Renal pelvis (tissue), 4 donors: ENCODE data around the gene GALNT11. TPM values are rescaled to one million over a fixed set of nuclear protein-coding genes. Genes with fewer than 3 reads are reported as not detected.

Experiments
- DNase-seq: peaks from one replicate; pipeline ENCODE4 v3.0.0-alpha.2; 2013
- polyA plus RNA-seq, 3 donors: library from polyadenylated mRNA; unstranded; fragments of 120-200 nt; gene quantifications; one replicate each; pipeline ENCODE4 v1.2.1, GENCODE V29; 2013; ENCODE audit not compliant: insufficient read length in 3 of 3

Gene GALNT11
- polyA plus RNA-seq, 3 donors, result 109 to 126 (median 121) TPM

DNA sequence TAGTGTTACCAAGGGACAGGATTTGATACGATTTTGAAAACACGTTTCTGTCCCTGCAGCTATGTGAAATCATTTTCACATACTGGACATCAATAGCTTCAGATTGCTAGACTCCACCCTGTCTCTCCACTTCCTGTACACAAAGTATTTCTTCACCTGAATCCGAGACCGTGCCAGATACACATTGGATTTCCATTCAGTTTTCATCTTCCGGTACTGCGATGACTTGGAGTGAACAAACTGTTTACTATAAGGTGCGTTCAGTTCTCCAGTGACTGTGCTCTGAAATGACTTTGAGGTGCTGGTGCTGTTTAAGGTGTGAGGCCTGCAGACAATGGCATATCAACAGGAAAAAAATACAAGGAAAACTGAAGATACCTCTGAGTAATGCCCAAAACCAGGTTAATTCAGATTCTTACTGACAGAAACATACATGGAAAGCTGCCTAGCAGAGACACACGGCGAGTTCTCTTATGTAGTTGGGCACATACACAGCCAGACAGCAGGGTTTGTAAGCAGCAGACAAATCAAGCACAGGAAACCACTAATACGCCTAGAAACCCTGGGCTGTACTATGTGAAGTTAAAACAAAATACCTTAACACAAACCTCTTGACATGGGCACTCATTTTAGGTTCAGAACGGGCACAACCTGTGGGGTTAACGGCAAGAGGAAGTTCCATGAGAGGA lies 119.2 kb downstream of the GALNT11 start:
- DNase-seq, result no peak

DNA sequence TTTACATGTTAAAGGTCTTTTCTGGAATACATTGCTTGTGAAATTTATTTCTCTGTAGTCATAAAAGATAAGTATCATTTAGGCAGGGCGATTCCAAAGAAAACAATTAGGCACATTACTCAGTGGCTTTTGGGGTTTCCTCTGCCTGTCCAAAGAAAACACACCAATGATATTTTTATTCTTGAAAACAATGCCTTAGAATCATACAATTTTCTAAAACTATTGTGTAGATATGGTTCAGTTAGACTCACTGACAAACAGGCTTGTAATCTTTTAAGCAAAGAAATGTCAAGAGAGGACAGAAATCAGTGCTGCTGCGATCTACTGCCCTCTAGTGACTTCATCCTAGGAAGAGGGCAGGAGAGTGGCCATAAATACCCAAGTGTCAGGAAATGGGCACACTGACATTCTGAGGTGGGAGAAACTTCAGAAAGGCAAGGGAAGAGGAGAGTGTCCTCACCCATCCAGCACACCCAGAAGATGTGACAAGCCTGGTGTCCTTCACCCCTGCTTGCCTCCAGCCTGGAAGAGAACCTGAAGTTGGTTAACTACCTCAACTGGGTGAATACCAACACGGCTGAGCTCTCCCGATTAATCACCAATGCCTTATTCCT lies 120.5 kb downstream of the GALNT11 start:
- DNase-seq, result peak; percentile 20

DNA sequence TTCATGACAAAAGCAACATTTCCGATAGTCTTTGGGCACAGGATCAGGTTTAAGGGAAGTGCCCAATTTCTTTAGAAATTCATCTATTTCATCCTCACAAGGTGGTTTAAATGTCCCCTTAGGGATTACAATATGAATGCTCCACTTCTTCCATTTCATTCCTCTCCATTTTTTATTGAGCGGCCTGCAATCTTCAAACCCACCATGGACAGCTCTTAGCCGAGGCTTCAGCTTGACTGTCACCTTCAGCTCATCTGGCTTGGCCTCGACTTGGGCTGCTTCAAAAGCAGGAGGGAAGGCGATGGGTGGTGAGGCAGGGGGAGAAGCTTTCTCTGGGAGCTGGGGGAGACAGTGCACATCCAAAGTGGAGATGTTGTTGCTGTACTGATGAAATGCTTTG lies 123.2 kb downstream of the GALNT11 start:
- no peak for DNase-seq

- no peak for DNase-seq
Measured at GRCh38 chr7:152149363-152149762, 123.9 kb downstream of the GALNT11 start.

DNA sequence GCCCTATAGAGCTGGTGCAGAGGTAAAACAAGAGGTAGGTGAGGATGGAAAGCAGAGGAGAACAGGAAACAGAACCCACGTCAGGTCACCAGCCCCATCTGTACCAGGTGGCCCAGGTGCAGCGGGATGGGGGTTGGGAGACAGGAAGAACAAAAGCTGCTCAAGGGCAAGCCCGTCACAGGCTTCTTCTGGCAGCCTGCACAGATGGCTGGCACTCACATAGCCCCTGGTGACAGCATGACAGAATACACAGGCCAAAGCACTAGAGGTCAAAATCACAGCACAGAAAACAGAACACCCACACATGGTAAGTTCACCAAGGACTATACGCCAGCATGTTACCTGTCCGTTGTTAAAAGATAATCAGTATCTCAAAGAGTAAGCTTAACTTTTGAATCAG lies 126.8 kb downstream of the GALNT11 start:
- no peak for DNase-seq

GRCh38 chr7:152158801-152159587 lies 133.5 kb downstream of the GALNT11 start:
- no peak for DNase-seq

GRCh38 chr7:152161171-152161570 lies 135.7 kb downstream of the GALNT11 start:
- DNase-seq, result no peak

- DNase-seq, result no peak
Measured at GRCh38 chr7:152162287-152162686, 136.8 kb downstream of the GALNT11 start.

Other genes with a start within 250 kb of the GALNT11 start
- gene PRKAG2, start 148.6 kb upstream of the GALNT11 start, polyA plus RNA-seq, result 10 to 100 TPM; 26.3 to 40.0 (median 39.7) TPM
- gene GALNTL5, start 69.2 kb upstream of the GALNT11 start, polyA plus RNA-seq, result not detected